H1 (cell line): ENCODE results near the gene MT1H.

Source experiments
- CEBPB ChIP-seq: IDR thresholded peaks from 2 replicates; pipeline ENCODE4 v1.6.1; 2012; ENCODE audit warnings: low read depth, low read length
- CTBP2 ChIP-seq: IDR thresholded peaks from 2 replicates; pipeline ENCODE4 v1.7.0; 2011; ENCODE audit warnings: borderline replicate concordance, mild to moderate bottlenecking, moderate library complexity, mixed read lengths, low read length; ENCODE audit not compliant: insufficient read depth, insufficient read length
- EP300 ChIP-seq, 2 experiments: IDR thresholded peaks; 1 replicate in 1 of 2; 2 replicates in 1 of 2; pipeline ENCODE4 v1.6.1; 2011 to 2012; ENCODE audit warnings: low read depth in 2 of 2, low read length in 2 of 2, mild to moderate bottlenecking in 2 of 2, borderline replicate concordance in 1 of 2, inconsistent platforms in 1 of 2, moderate library complexity in 1 of 2
- EZH2 ChIP-seq: fragments of 200-600 bp; sonication (generic); IDR thresholded peaks from 2 replicates; pipeline ENCODE4 v1.7.1; 2012; ENCODE audit warnings: low read depth, mild to moderate bottlenecking, moderate library complexity, low read length, inconsistent platforms; ENCODE audit not compliant: severe bottlenecking
- POLR2A ChIP-seq, 2 experiments: IDR thresholded peaks; 1 replicate in 1 of 2; 2 replicates in 1 of 2; pipeline ENCODE4 v1.6.1; 2011; ENCODE audit warnings: low read depth in 2 of 2, low read length in 2 of 2, mild to moderate bottlenecking in 2 of 2; ENCODE audit errors: control extremely low read depth in 1 of 2
- RXRA ChIP-seq: IDR thresholded peaks from 2 replicates; pipeline ENCODE4 v1.6.1; 2011; ENCODE audit warnings: low read depth, mild to moderate bottlenecking, low read length, moderate library complexity; ENCODE audit not compliant: insufficient read depth
- SIN3A ChIP-seq, 2 experiments: IDR thresholded peaks in 1 of 2; conservative IDR thresholded peaks in 1 of 2; 2 replicates each; pipeline ENCODE4 v1.6.1; 2011 to 2012; ENCODE audit warnings: low read length in 2 of 2, improper control_type of control experiment in 1 of 2, low read depth in 1 of 2, mild to moderate bottlenecking in 1 of 2
- YY1 ChIP-seq: IDR thresholded peaks from 2 replicates; pipeline ENCODE4 v1.6.1; 2011; ENCODE audit warnings: low read depth, mild to moderate bottlenecking, low read length
- ZNF274 ChIP-seq: IDR thresholded peaks from 2 replicates; pipeline ENCODE4 v1.7.0; 2012; ENCODE audit warnings: low read length, borderline replicate concordance; ENCODE audit errors: extremely low read depth
- TF ChIP-seq, protein P1 (sequence below), 3 experiments: IDR thresholded peaks; 1 replicate in 2 of 3; 2 replicates in 1 of 3; pipeline versions ENCODE4 v1.5.1 to v1.6.1; 2011; ENCODE audit warnings: low read length in 3 of 3, mild to moderate bottlenecking in 3 of 3, inconsistent platforms in 2 of 3, low read depth in 1 of 3, moderate library complexity in 1 of 3; ENCODE audit not compliant: insufficient read depth in 1 of 3; ENCODE audit errors: control extremely low read depth in 1 of 3

- no peak for TF ChIP-seq RXRA
- TF ChIP-seq, protein P1, sequence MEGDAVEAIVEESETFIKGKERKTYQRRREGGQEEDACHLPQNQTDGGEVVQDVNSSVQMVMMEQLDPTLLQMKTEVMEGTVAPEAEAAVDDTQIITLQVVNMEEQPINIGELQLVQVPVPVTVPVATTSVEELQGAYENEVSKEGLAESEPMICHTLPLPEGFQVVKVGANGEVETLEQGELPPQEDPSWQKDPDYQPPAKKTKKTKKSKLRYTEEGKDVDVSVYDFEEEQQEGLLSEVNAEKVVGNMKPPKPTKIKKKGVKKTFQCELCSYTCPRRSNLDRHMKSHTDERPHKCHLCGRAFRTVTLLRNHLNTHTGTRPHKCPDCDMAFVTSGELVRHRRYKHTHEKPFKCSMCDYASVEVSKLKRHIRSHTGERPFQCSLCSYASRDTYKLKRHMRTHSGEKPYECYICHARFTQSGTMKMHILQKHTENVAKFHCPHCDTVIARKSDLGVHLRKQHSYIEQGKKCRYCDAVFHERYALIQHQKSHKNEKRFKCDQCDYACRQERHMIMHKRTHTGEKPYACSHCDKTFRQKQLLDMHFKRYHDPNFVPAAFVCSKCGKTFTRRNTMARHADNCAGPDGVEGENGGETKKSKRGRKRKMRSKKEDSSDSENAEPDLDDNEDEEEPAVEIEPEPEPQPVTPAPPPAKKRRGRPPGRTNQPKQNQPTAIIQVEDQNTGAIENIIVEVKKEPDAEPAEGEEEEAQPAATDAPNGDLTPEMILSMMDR (IDR thresholded peaks at IDR 0.05; ENCODE audit: control extremely low read depth in 1 of 3, insufficient read depth in 1 of 3, low read depth in 1 of 3, low read length in 3 of 3) = no peak
- TF ChIP-seq CTBP2 = no peak
- no peak for TF ChIP-seq POLR2A (IDR thresholded peaks at IDR 0.05; ENCODE audit: control extremely low read depth in 1 of 2, low read depth in 2 of 2, low read length in 2 of 2)
- no peak for TF ChIP-seq EZH2
- TF ChIP-seq EP300 (IDR thresholded peaks at IDR 0.05; ENCODE audit: borderline replicate concordance in 1 of 2, low read depth in 2 of 2, low read length in 2 of 2) = no peak
- TF ChIP-seq YY1 = no peak
- TF ChIP-seq SIN3A (conservative IDR thresholded peaks at IDR 0.05 in 1 of 2, IDR thresholded peaks at IDR 0.05 in 1 of 2; ENCODE audit: low read depth in 1 of 2, low read length in 2 of 2) = no peak
- TF ChIP-seq CEBPB = no peak
- no peak for TF ChIP-seq ZNF274
These were observed 45.5 kb downstream of the MT1H start for GRCh38 chr16:56715126-56715525.
